Stimulated activated CD4-positive, alpha-beta T cell treated with anti-CD3 and anti-CD28 coated beads, Interleukin-12 subunit alpha, Interleukin-12 subunit beta, amount 100 ng/mL, for 24 hours (primary cell): ENCODE results near the gene MBP.

ENCODE experiments used
- DNase-seq, 2 experiments: peaks; one replicate each; pipeline ENCODE4 v3.0.0-alpha.2; 2020; ENCODE audit warnings: low read depth in 2 of 2

The MBP gene

DNA sequence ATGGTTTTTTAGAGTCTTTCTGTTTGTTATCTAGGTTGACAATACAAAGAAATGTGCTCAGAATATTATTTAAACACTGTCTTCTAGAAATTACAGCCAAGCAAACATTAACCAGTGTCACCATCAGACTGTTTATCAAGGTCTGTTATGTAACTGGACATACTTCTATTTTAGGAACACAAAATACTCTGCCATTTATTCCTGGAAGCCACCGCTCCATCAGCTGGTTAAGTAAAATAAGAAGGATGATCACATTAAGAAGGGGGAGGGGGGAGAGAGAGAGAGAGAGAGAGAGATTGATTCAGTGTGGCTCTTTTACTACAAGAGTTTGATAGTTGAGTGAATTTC is 47.9 kb downstream of the MBP start:
- no peak for DNase-seq

DNA sequence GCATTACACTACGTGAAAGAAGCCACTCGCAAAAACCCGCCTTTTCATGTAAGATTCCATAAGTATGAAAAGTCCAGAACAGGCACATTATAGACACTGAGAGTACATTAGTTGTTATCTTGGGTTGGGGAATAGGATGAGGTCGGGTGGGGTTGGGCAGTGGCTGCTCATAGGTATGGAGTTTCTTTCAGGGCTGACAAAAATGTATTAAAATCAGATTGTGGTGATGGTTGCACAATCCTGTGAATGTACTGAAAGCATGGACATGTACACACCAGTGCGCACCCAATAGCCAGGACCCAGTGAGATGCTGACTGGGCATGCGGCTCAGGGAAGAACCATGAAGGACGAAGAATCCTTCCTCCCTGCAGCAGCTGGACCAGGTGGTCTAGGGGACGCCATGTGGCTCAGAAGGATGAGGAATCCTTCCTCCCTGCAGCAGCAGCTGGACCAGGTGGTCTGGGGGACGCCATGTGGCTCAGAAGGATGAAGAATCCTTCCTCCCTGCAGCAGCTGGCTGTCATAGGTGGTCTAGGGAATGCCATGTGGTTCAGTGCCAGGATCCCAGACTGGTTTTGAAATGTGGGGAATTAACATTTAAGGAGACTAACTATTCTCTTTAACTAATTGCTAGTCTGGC is 50.1 kb downstream of the MBP start:
- no peak for DNase-seq

DNA sequence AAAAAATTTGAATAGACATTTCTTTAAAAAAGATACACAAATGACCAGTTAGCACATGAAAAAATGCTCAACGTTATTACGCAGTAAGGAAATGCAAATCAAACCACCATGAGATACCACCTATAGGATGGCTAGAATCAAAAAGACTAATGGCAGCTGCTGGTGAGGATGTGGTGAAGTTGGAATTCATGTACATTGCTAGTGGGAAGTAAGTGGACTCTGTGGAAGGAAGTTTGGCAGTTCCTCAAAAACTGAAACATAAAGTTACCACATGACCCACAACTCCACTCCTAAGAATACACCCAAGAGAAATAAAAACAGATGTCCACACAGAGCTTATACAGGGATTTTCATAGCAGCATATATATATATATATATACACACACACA is 51.2 kb downstream of the MBP start:
- DNase-seq = no peak

DNA sequence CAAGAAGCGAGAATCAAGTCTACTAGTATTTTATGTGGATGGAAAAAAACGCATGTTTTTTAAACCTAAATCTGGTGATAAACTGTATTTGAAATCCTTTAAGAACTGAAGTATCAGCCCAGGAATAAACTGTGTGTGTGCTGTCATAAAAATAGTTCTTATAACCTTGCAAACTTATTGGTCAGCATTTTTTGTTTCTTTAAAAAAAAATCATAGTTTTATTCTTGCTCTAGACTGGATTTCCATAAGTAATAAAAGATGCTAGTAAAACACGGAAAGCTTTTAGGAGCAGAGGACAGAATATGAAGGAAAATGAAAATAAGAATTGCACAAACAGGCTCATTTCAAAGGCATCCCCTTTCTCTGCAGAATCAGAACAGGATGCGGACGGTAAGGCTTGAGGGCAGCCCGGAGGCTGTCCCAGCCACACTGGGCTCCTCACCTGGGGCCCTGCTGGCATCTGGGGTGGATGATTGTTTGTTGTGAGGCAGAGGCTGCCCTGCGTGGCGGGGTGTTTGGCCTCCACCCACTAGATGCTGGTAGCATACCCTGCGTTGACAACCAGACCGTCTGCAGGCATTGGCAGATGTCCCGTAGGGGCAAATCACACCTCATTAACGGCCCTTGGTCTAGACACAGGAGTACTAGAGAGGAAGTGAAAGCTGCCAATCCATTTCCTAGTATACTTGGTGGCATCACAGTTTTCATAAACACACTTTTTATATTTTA is 52.5 kb downstream of the MBP start:
- no peak for DNase-seq

DNA sequence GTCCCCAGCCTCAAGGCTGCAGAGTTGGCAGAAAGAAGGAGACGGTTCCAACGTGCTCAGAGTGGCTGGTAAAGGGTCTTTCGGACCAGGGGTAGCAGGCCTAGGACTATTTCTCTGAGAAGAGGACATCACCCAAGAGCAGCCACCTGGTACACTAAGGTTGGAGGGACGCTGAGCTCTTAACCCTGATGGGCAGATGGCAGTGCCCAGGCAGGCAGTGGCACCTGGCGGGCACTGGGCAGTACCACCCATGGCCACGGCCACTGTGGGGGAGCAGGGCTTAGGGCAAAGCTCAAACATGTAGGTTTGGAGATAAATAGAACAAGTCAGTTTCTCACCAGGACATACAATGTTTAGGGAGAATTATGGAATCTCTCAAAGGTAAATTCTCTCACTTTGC is 53.5 kb downstream of the MBP start:
- DNase-seq = no peak

DNA sequence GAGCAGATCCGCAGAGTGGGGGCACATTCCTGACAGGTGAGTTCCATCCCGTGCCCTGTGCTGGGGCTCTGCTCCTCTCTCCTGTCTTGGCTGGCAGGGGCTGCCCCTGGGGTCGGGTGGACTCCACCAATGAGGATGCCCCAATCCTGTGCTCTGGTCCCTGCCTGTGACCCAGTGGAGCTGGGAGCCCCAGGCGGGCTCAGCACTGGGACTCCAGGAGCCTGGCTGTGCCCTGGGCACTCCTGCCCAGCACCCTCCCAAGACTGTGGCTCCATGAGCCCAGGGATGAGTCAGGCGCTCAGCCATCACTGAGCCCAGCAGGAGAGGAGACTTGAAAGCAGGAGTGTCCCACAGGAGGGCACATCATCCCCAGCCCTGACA is 53.9 kb downstream of the MBP start:
- no peak for DNase-seq

DNA sequence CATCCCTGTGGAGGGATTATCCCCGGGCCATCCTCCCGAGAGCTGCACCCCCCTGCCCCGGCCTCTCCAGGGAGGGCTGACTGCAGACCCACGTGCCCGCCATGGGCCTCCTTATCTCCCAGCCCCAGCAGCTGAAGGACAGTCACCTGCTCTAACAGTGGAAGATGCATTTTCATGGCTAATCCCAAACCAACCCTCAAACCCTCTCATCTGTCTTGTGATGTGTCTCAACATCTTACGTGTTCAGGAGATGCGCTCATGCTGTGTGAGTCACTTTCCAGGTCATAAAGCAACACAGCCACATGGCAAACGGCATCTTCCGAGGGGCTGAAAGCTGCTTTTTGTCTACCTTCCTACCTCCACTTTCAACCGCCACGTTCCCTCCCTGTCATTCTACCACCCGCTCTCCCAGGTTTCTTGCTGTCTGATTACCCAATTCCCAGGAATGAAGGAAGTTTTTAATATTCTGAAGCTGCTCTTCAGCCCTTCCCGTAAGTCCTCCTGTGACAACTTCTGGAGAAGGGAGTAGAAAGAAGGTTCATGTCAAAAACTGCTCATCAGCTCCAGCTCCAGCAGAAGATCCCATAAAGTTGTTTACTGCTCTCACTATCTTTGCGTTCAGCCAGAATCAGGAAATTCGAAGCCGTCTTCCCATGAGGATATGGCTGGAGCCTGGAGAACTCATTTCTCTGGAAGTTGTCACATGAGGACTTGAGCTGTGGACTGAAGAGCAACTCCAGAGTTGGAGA is 54.5 kb downstream of the MBP start:
- no peak for DNase-seq

DNA sequence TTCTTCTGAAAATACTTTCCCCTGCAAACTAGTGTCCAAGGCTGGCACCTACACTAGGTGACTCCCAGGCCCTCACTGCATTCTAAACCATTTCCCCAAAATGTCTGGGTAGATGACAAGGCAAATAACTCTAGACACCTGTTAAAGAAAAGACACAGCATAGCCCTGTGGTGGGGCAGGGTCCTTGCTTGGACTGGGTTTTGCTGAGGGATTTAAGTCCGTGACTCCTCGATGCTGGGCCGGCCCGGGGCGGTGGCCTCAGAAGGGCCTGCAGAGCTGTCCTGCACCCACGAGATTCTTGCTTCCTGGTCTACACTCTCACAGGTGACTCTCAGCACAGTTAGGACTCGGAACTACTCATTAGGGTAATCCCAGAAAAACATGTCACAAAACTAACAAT is 55.2 kb downstream of the MBP start:
- no peak for DNase-seq

DNA sequence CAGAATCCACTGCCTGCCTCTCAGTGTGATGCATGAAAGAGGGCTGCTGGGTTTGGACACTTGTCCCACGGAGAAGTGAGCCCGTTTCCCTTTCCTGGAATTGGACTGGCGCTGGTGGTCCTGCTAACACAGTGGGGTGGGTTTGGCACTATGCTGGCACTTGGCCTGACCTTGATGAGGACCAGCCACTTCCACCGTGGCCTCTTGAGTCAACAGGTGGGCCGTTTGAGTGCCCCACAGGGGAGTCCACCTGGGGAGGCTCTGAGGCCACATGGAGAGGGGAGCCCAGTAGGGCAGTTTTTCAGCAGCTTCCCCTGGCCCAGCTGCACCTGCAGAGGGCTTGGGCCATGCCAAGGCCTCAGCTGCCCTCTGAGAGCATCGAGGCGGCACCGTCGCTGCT is 56.5 kb downstream of the MBP start:
- DNase-seq = no peak

DNA sequence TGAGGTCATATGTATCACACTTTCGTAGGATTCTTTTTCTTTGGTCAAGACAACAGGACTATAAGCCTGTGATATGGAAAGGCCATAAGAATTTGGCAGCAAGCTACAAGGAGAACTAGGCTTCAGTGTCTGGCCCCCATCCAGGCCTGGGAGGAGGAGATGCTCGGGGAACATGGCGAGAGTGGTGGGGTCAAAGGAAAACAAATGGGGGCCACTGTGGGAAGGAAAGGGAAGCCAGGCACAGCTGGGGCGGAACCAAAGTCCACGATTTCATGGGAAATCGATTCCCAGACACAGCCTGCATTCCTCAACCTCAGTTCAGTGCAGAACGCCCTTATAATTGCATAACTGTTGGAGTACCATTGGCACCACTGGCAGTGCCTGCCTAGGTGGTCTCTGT is 58.2 kb downstream of the MBP start:
- DNase-seq = no peak

DNA sequence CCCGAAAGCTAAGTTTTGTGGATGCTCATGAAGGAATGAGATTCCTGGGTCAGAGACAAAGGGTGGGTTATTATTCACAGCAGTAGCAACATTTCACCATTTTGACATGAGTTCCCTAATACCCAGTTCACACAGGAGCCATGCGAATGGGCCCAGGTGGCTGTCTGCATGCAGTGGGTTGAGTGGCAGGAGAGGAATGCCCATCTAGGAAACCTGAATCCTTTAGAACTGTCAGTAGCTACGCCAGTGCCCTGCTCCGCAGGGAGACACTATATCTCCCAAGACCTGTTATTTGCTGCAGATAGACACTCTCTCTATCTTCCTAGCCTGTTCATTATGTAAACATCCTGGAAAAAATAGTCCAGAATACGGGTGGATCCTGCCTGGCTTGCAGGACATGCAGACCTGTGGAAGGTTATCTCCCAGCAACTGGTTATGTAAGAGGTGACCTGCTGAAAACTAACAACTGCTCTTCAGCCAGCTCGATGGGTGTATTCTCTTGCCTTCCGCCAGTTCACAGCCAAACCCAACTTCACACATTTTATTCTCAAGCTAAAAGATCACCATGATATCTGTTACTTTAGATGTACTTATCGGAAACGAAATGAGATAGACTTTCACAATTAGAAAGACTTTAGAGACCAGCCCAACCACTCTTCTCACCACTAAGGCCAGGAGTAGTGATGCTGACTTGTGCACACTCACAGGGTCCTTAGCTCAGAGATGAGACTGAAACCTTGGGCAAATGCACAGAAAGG is 59.1 kb downstream of the MBP start:
- no peak for DNase-seq

DNA sequence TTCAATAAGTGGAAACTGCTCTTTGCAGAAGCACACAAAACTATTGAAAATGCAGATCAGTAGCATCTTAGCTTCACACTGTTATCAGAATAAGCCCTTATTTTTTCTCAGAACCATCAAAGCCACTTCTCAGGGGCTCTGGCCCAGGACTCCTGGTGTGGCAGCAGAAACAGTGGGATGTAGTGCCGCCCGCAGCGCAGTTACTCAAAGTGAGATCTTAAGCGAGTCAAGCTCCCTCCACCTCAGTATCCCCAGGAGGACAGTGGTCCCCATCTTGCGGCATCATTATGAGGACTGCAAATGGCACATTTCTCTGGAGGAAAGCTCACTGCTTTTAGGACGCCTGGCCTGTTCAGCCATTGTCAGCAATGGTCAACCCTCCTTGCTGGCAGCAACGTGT is 60.0 kb downstream of the MBP start:
- no peak for DNase-seq

DNA sequence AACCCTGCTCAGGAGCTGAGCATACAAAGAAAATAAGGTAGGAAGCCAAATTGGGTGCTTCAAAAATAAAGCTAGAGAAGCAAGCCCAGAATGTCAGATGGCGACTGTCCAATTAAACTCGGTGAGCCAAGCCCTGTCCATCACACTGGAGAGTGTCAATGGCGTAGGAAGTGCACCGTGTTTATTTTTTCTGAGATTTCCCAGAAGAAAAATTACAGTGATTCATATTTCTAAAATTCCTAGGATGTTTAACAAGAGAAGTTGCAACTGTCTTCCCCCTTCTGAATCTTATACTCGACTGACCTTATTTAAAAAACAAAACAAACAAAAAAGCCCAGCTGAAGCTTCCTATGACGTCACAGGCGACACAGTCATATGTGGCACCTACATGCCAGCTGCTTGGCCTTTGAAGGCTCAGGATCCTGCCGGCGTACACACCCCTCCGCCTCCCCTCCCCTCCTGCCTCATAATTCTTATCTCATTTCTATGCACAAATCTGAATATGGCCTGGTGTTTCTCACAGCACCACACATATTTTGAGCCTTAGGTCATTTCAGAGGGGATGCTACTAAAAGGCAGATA is 60.8 kb downstream of the MBP start:
- DNase-seq = no peak

DNA sequence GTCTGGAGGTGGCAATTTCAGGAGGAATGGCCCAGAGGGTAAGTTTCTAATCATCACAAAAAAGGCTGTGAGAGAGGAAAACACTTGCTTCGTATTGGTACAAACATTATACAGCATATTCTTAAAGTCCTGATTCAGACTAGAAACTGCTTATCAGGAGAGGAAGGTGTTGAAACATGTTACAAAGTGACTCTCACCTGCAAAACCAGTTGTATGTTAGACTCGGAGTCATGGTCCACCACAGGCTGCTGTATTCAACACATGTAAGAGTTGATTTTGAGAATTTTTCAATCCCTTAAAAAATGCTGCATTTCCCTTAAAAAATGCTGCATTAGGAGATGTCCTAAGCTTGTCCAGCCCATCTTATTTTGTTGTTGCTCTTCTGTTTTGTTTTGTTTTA is 61.5 kb downstream of the MBP start:
- no peak for DNase-seq

DNA sequence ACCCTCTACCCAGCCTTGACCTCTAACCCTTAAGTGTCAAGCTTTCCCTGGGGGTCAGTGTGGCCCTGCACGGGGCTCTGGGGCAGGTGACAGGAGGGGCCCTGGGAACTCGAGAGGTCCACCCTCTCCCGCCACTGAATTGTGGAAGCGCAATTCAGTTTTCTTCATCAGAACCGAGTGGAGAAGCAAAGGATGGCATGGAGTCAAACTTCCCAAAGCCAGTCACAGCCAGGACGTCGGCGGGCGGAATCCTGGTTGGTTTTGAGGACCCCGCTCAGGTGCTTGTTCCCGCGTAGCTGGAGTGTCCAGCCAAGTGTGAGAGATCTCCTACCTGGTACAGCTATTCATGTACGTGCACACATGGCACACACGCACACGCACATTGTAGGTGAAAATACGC is 62.0 kb downstream of the MBP start:
- DNase-seq = no peak

DNA sequence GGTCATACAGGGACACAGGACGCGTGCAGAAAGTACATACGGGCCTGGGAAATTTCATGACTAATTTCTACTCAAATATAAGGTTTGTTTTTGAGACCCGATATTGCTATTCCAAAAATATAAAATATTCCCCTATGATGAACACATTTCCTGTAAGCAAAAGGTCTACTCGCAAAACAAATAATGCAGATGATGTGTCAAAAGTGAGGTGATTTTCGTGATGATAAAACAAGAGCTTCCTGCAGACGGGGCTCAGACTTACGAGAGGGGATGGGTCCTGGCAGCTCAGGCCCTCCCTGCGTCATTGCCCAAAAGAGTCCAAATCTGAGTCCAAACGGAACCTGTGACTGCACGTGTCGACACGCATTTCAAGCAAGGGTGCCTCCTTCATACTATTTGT is 62.7 kb downstream of the MBP start:
- DNase-seq = no peak

DNA sequence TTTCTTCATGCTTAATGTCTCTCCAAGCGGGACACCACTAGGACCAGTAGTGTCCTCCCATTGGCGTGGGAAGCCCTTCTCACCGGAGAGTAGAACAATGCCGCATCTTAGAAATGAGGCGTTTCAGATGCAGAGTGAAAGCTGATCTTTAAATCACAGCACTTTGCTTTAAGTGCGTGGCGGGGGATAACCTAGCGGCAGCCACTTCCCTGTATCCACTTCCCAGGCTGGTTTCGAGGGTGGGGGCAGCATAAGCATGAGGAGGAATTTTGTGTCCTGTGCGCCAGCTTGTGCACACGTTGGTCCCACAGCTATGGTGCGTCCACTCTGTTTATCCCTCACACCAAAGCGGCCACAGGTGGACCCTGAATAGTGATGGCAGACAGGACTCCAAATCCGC is 63.1 kb downstream of the MBP start:
- no peak for DNase-seq

DNA sequence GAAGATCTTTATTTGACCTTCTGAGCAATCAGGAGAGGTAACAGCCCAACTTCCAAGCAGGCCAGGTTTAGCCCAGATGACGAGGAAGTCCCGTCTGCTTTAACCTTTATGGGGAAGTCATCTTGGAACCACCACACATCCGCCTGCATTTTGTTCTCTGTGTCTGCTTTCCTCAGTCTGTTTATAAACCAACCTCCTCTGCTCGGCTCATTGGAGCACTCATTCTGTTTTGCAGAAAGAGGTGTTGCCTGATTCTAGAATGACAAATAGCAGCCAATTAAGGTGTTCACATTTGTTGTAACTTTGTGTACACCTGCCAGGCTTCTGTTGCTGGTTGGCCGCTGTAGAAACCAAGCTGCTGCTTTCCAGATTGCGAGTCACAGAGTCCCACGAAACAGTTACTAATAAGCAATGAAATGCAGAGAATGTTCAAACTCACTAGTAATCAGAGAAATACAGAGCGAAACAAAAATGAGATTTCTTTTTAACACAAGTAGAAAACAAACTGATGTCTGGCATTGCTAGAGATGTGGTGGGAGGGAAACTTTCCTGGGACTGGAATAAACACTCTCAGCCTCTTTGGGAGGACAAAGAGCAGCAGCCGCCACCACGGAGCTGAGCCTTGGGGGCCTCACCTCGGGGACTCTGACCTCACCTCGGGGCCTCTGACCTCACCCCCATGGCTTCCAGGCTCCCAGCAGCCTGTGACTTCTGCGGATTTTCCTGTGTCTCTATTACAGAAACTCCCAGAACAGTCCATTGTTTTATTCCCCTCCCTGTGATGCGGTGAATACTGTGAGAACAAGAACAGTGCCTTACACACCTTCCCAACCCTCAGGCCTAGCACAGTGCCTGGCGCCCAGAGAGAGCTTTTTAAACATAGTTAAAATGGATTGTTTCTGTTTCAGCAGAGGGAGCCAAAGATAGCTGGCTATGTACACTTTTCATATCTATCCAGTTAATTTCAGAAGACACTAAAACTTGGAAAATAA is 64.0 kb downstream of the MBP start:
- no peak for DNase-seq

DNA sequence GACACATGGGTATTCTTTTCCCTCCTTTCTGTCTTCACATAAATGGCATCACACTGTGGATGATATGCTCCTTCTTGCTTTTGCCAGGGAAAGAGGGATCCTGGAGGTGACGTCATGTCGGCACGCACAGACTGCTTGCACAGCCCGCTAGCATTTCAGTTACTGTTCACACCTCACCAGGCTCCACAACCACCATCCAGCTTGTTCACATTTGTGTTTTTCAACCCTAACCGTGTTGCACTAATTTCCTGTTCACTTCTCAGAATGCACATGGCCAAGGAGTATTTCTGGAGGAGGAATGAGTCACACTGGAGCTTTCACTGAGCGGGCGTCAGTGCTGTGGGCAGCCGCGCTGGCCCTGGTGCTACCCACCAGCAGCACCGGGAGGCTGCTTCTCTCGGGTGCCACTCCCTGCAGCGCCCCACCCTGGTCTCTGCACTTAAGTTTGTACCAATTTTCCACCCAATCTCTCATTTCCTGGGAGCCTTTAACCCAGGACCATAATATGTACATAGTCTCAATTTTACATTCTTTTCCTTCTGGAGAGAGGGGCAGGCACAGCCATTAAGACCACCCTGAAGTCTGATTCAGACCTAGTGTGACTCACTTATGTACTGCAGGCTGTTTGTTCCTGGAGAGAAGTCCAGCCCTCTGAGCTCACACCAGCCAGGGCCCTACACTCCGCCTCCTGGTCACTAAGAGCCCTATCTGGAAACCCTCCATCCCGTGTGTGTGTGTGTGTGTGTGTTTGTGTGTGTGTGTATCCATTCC is 65.1 kb downstream of the MBP start:
- DNase-seq = peak; percentile 51

DNA sequence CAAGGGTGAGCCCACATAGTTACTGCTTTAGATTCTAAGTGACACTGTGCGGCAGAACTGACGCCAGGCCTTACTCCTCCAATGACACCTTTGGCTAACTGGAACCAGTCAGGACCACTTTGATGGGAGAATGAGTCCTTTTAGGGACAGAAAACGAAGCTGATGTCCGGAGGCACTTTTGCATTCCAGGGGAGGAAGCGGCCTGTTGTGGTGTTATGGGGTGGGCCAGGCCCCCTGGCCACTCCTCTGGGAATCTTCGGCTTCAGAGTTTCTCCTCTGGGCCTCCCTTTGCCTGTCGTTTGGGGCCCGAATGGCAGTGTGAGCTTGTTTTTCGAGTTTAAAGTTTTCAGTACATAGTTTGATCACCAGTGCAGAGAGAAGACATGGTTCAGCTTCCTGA is 65.9 kb downstream of the MBP start:
- DNase-seq = no peak
